Liver (tissue), 9 donors: Measurements from ENCODE around the gene AHRR. TPM values are rescaled to one million over a fixed set of nuclear protein-coding genes. Genes with fewer than 3 reads are reported as not detected.

Source experiments
- DNase-seq: peaks from one replicate; pipeline ENCODE4 v3.0.0-alpha.2; 2017; ENCODE audit warnings: low spot score
- H3K27ac ChIP-seq, 2 donors: one replicate each; pipeline ENCODE4 v1.7.0; 2013; ENCODE audit warnings: inconsistent platforms in 2 of 2, low read length in 2 of 2, control low read depth in 1 of 2, low read depth in 1 of 2, mild to moderate bottlenecking in 1 of 2
- H3K27me3 ChIP-seq, 4 donors: one replicate each; pipeline versions ENCODE4 v1.6.1 to v1.7.0; 2013; ENCODE audit warnings: low read length in 3 of 4, inconsistent platforms in 1 of 4, mild to moderate bottlenecking in 1 of 4, moderate library complexity in 1 of 4; ENCODE audit not compliant: control insufficient read depth in 4 of 4, insufficient read depth in 4 of 4
- H3K36me3 ChIP-seq, 4 donors: one replicate each; pipeline versions ENCODE4 v1.6.1 to v1.7.0; 2013; ENCODE audit warnings: low read length in 3 of 4, mild to moderate bottlenecking in 3 of 4, low read depth in 1 of 4, moderate library complexity in 1 of 4; ENCODE audit not compliant: control insufficient read depth in 4 of 4, insufficient read depth in 3 of 4
- H3K4me1 ChIP-seq, 4 donors: one replicate each; pipeline versions ENCODE4 v1.6.1 to v1.7.0; 2013; ENCODE audit warnings: low read length in 3 of 4, mild to moderate bottlenecking in 3 of 4, moderate library complexity in 1 of 4; ENCODE audit not compliant: control insufficient read depth in 4 of 4, insufficient read depth in 4 of 4
- H3K4me3 ChIP-seq, 3 donors: one replicate each; pipeline versions ENCODE4 v1.6.1 to v1.7.0; 2013; ENCODE audit warnings: low read length in 3 of 3, control low read depth in 1 of 3, low read depth in 1 of 3, mild to moderate bottlenecking in 1 of 3
- H3K9ac ChIP-seq, 2 donors: one replicate each; pipeline ENCODE4 v1.7.0; 2013; ENCODE audit warnings: low read length in 2 of 2, mild to moderate bottlenecking in 2 of 2, moderate library complexity in 2 of 2, control low read depth in 1 of 2, low read depth in 1 of 2
- H3K9me3 ChIP-seq, 4 donors: one replicate each; pipeline versions ENCODE4 v1.6.1 to v1.7.0; 2013; ENCODE audit warnings: low read length in 3 of 4; ENCODE audit not compliant: control insufficient read depth in 4 of 4
- EGR1 ChIP-seq, 2 donors: IDR thresholded peaks; 2 replicates each; pipeline ENCODE4 v1.6.1; 2016 to 2018; ENCODE audit warnings: antibody characterized with exemption in 2 of 2, low read depth in 2 of 2
- FOXA1 ChIP-seq: IDR thresholded peaks from 2 replicates; pipeline ENCODE4 v1.6.1; 2016; ENCODE audit warnings: antibody characterized with exemption
- FOXA2 ChIP-seq: IDR thresholded peaks from 2 replicates; pipeline ENCODE4 v1.6.1; 2016; ENCODE audit warnings: antibody characterized with exemption
- GABPA ChIP-seq, 2 donors: IDR thresholded peaks in 1 of 2; conservative IDR thresholded peaks in 1 of 2; 2 replicates each; pipeline ENCODE4 v1.6.1; 2016; ENCODE audit warnings: antibody characterized with exemption in 2 of 2, mild to moderate bottlenecking in 1 of 2, moderate library complexity in 1 of 2
- HNF4A ChIP-seq, 2 donors: conservative IDR thresholded peaks; 2 replicates each; pipeline ENCODE4 v1.6.1; 2016; ENCODE audit warnings: antibody characterized with exemption in 2 of 2, mild to moderate bottlenecking in 2 of 2
- HNF4G ChIP-seq: IDR thresholded peaks from 2 replicates; pipeline ENCODE4 v1.6.1; 2016; ENCODE audit warnings: antibody characterized with exemption
- JUND ChIP-seq, 2 donors: IDR thresholded peaks; 2 replicates each; pipeline ENCODE4 v1.6.1; 2016; ENCODE audit warnings: antibody characterized with exemption in 2 of 2
- NR2F2 ChIP-seq: IDR thresholded peaks from 2 replicates; pipeline ENCODE4 v1.6.1; 2016; ENCODE audit warnings: antibody characterized with exemption
- RAD21 ChIP-seq, 2 donors: IDR thresholded peaks; 2 replicates each; pipeline ENCODE4 v1.6.1; 2016; ENCODE audit warnings: antibody characterized with exemption in 2 of 2, mild to moderate bottlenecking in 2 of 2
- RXRA ChIP-seq, 2 donors: IDR thresholded peaks; 2 replicates each; pipeline ENCODE4 v1.6.1; 2017 to 2018; ENCODE audit warnings: antibody characterized with exemption in 2 of 2, mild to moderate bottlenecking in 1 of 2
- SP1 ChIP-seq: IDR thresholded peaks from 2 replicates; pipeline ENCODE4 v1.6.1; 2018; ENCODE audit warnings: antibody characterized with exemption, mild to moderate bottlenecking
- TAF1 ChIP-seq: conservative IDR thresholded peaks from 2 replicates; pipeline ENCODE4 v1.6.1; 2016; ENCODE audit warnings: antibody characterized with exemption, mild to moderate bottlenecking
- YY1 ChIP-seq: IDR thresholded peaks from 2 replicates; pipeline ENCODE4 v1.6.1; 2016; ENCODE audit warnings: antibody characterized with exemption, mild to moderate bottlenecking
- WGBS: extraction: QIAGEN DNeasy Blood & Tissue Kit; methylation state at CpG from one replicate; pipeline ENCODE4 v1.1.7; 2013; 5-methylcytosine and 5-hydroxymethylcytosine counted together
- polyA plus RNA-seq, 2 donors: library from polyadenylated mRNA; stranded (reverse) in 1 of 2; unstranded in 1 of 2; fragments of 200-250 nt in 1 of 2; fragments of >200 nt in 1 of 2; fragmentation: Nextera tagmentation in 1 of 2; extraction: Ambion mirVana in 1 of 2; gene quantifications; one replicate each; pipeline versions ENCODE4 v1.2.1 to v1.2.3, GENCODE V29; 2013 to 2015
- total RNA-seq, 2 donors: library from RNA; depleted of rRNA; stranded (reverse); fragments of >200 nt; gene quantifications; one replicate each; pipeline ENCODE4 v1.2.3, GENCODE V29; 2014
- TF ChIP-seq, protein P1 (sequence below): IDR thresholded peaks from 2 replicates; pipeline ENCODE4 v1.6.1; 2016; ENCODE audit warnings: antibody characterized with exemption, mild to moderate bottlenecking
- TF ChIP-seq, protein P2 (sequence below): IDR thresholded peaks from 2 replicates; pipeline ENCODE4 v1.6.1; 2016; ENCODE audit warnings: antibody characterized with exemption
- TF ChIP-seq, protein P3 (sequence below): fragments of 150-350 bp; IDR thresholded peaks from 2 replicates; pipeline ENCODE4 v1.5.1; 2017; ENCODE audit warnings: improper control_type of control experiment, low read depth, low read length; ENCODE audit not compliant: missing input control
- TF ChIP-seq, protein P4 (sequence below): IDR thresholded peaks from 2 replicates; pipeline ENCODE4 v1.6.1; 2016; ENCODE audit warnings: antibody characterized with exemption
- TF ChIP-seq, protein P5 (sequence below): IDR thresholded peaks from 2 replicates; pipeline ENCODE4 v1.6.1; 2016; ENCODE audit warnings: antibody characterized with exemption
- donor health status: healthy.
- donor health status: healthy.
- donor health status: healthy.
- donor health status: healthy.
- donor health status: healthy.

AHRR gene
- total and polyA plus RNA-seq, 4 donors = 0.15 to 0.47 (median 0.24) TPM

DNA sequence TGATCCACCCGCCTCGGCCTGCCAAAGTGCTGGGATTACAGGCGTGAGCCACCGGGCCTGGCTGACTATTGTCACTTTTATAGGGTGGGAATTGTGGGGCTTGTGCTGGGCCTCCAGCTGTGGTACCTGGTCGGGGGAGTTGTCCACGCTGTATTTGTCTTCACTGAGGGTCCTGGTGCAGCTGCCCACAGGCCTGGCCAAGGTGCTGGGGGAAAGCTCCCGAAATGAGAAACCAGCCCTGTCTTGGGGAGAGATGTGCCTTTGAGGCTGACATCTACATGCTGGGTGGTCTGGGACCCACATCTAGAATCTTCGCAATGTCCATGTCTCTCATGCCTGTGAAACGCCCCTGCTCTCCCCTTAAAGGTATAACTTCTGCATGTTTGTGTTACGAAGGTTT lies 124.1 kb downstream of the AHRR start (continued):
- TF ChIP-seq, protein P1, sequence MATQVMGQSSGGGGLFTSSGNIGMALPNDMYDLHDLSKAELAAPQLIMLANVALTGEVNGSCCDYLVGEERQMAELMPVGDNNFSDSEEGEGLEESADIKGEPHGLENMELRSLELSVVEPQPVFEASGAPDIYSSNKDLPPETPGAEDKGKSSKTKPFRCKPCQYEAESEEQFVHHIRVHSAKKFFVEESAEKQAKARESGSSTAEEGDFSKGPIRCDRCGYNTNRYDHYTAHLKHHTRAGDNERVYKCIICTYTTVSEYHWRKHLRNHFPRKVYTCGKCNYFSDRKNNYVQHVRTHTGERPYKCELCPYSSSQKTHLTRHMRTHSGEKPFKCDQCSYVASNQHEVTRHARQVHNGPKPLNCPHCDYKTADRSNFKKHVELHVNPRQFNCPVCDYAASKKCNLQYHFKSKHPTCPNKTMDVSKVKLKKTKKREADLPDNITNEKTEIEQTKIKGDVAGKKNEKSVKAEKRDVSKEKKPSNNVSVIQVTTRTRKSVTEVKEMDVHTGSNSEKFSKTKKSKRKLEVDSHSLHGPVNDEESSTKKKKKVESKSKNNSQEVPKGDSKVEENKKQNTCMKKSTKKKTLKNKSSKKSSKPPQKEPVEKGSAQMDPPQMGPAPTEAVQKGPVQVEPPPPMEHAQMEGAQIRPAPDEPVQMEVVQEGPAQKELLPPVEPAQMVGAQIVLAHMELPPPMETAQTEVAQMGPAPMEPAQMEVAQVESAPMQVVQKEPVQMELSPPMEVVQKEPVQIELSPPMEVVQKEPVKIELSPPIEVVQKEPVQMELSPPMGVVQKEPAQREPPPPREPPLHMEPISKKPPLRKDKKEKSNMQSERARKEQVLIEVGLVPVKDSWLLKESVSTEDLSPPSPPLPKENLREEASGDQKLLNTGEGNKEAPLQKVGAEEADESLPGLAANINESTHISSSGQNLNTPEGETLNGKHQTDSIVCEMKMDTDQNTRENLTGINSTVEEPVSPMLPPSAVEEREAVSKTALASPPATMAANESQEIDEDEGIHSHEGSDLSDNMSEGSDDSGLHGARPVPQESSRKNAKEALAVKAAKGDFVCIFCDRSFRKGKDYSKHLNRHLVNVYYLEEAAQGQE = no peak
- no peak for TF ChIP-seq SP1

DNA sequence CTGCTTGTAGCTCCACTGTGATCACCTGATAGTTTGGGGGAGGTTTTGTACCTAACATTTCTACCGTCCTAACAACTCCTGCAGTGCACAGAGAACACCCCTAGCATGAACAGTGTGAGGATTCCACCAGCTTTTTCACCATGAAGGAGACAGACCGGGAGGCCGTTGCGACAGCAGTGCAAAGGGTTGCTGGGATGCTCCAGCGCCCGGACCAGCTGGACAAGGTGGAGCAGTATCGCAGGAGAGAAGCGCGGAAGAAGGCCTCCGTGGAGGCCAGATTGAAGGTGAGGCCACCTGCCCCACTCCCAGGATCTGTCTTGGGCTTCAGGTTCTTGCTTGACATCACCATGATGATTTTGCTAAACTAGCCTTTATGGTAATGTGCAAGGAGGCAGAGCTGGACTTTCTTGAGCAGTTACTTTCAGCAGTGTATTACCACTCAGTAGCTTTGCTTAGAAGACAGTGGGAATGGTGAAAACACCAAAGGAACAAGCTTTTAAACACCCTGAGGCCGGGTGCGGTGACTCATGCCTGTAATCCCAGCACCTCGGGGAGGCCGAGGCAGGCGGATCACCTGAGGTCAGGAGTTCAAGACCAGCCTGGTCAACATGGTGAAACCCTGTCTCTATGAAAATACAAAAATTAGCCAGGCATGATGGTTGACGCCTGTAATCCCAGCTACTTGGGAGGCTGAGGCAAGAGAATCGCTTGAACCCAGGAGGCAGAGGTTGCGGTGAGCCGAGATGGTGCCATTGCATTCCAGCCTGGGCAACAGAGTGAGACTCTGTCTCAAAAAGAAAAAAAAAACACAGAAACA lies 124.8 kb downstream of the AHRR start:
- Histone ChIP-seq H3K9me3 (peaks cover 0 to 4% (median 0%) of the 10 kb centered on the region in 4 donors), H3K27me3 (no peaks in the 10 kb centered on the region), H3K4me3 (no peak overlapping the region), H3K27ac (no peak overlapping the region), H3K9ac (no peak overlapping the region), H3K36me3 (peaks cover 8 to 36% (median 21%) of the 10 kb centered on the region in 4 donors), H3K4me1 (peaks cover 6 to 19% (median 17%) of the 10 kb centered on the region in 4 donors)
- no peak for DNase-seq
- WGBS = 94% methylated on average over 19 of the region's 19 CpGs
- TF ChIP-seq RAD21 (IDR thresholded peaks at IDR 0.05) = no peak
- TF ChIP-seq, protein P1 = no peak
- TF ChIP-seq, protein P2, sequence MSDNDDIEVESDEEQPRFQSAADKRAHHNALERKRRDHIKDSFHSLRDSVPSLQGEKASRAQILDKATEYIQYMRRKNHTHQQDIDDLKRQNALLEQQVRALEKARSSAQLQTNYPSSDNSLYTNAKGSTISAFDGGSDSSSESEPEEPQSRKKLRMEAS = no peak
- TF ChIP-seq NR2F2 = no peak
- TF ChIP-seq EGR1 (IDR thresholded peaks at IDR 0.05; ENCODE audit: low read depth in 2 of 2) = no peak
- TF ChIP-seq YY1 = no peak
- TF ChIP-seq HNF4G = no peak
- TF ChIP-seq FOXA2 = no peak
- no peak for TF ChIP-seq TAF1
- TF ChIP-seq, protein P3, sequence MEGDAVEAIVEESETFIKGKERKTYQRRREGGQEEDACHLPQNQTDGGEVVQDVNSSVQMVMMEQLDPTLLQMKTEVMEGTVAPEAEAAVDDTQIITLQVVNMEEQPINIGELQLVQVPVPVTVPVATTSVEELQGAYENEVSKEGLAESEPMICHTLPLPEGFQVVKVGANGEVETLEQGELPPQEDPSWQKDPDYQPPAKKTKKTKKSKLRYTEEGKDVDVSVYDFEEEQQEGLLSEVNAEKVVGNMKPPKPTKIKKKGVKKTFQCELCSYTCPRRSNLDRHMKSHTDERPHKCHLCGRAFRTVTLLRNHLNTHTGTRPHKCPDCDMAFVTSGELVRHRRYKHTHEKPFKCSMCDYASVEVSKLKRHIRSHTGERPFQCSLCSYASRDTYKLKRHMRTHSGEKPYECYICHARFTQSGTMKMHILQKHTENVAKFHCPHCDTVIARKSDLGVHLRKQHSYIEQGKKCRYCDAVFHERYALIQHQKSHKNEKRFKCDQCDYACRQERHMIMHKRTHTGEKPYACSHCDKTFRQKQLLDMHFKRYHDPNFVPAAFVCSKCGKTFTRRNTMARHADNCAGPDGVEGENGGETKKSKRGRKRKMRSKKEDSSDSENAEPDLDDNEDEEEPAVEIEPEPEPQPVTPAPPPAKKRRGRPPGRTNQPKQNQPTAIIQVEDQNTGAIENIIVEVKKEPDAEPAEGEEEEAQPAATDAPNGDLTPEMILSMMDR = no peak
- TF ChIP-seq, protein P4, sequence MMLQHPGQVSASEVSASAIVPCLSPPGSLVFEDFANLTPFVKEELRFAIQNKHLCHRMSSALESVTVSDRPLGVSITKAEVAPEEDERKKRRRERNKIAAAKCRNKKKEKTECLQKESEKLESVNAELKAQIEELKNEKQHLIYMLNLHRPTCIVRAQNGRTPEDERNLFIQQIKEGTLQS = no peak
- TF ChIP-seq GABPA (IDR thresholded peaks at IDR 0.05 in 1 of 2, conservative IDR thresholded peaks at IDR 0.05 in 1 of 2) = no peak
- no peak for TF ChIP-seq RXRA (IDR thresholded peaks at IDR 0.05)
- TF ChIP-seq SP1 = no peak
- TF ChIP-seq, protein P5, sequence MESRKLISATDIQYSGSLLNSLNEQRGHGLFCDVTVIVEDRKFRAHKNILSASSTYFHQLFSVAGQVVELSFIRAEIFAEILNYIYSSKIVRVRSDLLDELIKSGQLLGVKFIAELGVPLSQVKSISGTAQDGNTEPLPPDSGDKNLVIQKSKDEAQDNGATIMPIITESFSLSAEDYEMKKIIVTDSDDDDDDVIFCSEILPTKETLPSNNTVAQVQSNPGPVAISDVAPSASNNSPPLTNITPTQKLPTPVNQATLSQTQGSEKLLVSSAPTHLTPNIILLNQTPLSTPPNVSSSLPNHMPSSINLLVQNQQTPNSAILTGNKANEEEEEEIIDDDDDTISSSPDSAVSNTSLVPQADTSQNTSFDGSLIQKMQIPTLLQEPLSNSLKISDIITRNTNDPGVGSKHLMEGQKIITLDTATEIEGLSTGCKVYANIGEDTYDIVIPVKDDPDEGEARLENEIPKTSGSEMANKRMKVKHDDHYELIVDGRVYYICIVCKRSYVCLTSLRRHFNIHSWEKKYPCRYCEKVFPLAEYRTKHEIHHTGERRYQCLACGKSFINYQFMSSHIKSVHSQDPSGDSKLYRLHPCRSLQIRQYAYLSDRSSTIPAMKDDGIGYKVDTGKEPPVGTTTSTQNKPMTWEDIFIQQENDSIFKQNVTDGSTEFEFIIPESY = no peak
- TF ChIP-seq HNF4A (conservative IDR thresholded peaks at IDR 0.05) = no peak
- no peak for TF ChIP-seq JUND (IDR thresholded peaks at IDR 0.05)
- no peak for TF ChIP-seq FOXA1
